Measurements from ENCODE around the gene EML4. TPM values are rescaled to one million over a fixed set of nuclear protein-coding genes. Genes with fewer than 3 reads are reported as not detected.

The EML4 gene
- total and polyA plus RNA-seq, 2 of the 13 experiments (the other 11 are each of a cell fraction or from before 2014, with no cell fraction given) = 243 to 476 TPM

GRCh38 chr2:42196403-42197267, 27.5 kb downstream of the EML4 start (continued):
- TF ChIP-seq HNRNPH1 (optimal IDR thresholded peaks at IDR 0.05; ENCODE audit: low read depth, low read length) (no peak), TRIM24 (CRISPR knock-in tag; IDR thresholded peaks at IDR 0.05) (no peak), HMG20A (CRISPR knock-in tag; IDR thresholded peaks at IDR 0.05; ENCODE audit: borderline replicate concordance) (peak; percentile 70; the same call in 1 of the 2 replicates), CREM (IDR thresholded peaks at IDR 0.05) (peak; percentile 75), CREM (CRISPR knock-in tag; IDR thresholded peaks at IDR 0.05) (no peak), ZBTB39 (CRISPR knock-in tag; IDR thresholded peaks at IDR 0.05) (0 out of 2 replicates have a peak, but pooled peaks have one; percentile 79), RBM22 (optimal IDR thresholded peaks at IDR 0.05; ENCODE audit: low read length) (peak; percentile 92), NR1H2 (CRISPR knock-in tag; IDR thresholded peaks at IDR 0.05; ENCODE audit: borderline replicate concordance, low read depth) (no peak), ZFP36L1 (CRISPR knock-in tag; IDR thresholded peaks at IDR 0.05) (no peak), ZNF577 (CRISPR knock-in tag; IDR thresholded peaks at IDR 0.05; ENCODE audit: borderline replicate concordance, low read depth) (no peak), GLI4 (CRISPR knock-in tag; IDR thresholded peaks at IDR 0.05; ENCODE audit: borderline replicate concordance) (no peak), TBL1XR1 (IDR thresholded peaks at IDR 0.05; ENCODE audit: borderline replicate concordance, low read length, partially characterized antibody) (no peak), ZNF879 (CRISPR knock-in tag; IDR thresholded peaks at IDR 0.05) (no peak), RXRA (CRISPR knock-in tag; IDR thresholded peaks at IDR 0.05) (peak; percentile 88; the same call in 1 of the 2 replicates), ZNF235 (CRISPR knock-in tag; IDR thresholded peaks at IDR 0.05; ENCODE audit: borderline replicate concordance) (no peak), ZNF747 (CRISPR knock-in tag; IDR thresholded peaks at IDR 0.05; ENCODE audit: borderline replicate concordance) (peak; percentile 57; the same call in 1 of the 2 replicates), FOXK2 (IDR thresholded peaks at IDR 0.05) (no peak), FOXP1 (IDR thresholded peaks at IDR 0.05) (no peak), FOXP1 (CRISPR knock-in tag; IDR thresholded peaks at IDR 0.05) (peak; percentile 88), ZNF260 (CRISPR knock-in tag; IDR thresholded peaks at IDR 0.05; ENCODE audit: borderline replicate concordance, low read depth) (no peak), U2AF1 (optimal IDR thresholded peaks at IDR 0.05; ENCODE audit: low read depth, low read length) (no peak), ZNF709 (CRISPR knock-in tag; IDR thresholded peaks at IDR 0.05) (no peak), ZBTB37 (CRISPR knock-in tag; IDR thresholded peaks at IDR 0.05) (no peak), HBP1 (CRISPR knock-in tag; IDR thresholded peaks at IDR 0.05; ENCODE audit: low read depth) (no peak), ETV6 (CRISPR knock-in tag; conservative IDR thresholded peaks at IDR 0.05) (no peak), DNMT1 (CRISPR knock-in tag; IDR thresholded peaks at IDR 0.05) (no peak), ELF3 (CRISPR knock-in tag; IDR thresholded peaks at IDR 0.05) (peak; percentile 94), ZNF501 (CRISPR knock-in tag; IDR thresholded peaks at IDR 0.05) (peak; percentile 84; the same call in 1 of the 2 replicates)

Data from HepG2 (cell line).